Loucy (cell line): ENCODE data around the gene PACRG.

Experiments
- CTCF ChIP-seq: fragments of 200-600 bp; sonication (generic); conservative IDR thresholded peaks from 2 replicates; pipeline ENCODE4 v1.5.1; 2014; ENCODE audit warnings: mild to moderate bottlenecking, antibody characterized with exemption, low read length
- EZH2phosphoT487 ChIP-seq: fragments of 200-600 bp; IDR thresholded peaks from 2 replicates; pipeline ENCODE4 v1.6.1; 2018; ENCODE audit warnings: antibody characterized with exemption, mild to moderate bottlenecking, moderate library complexity, borderline replicate concordance

GRCh38 chr6:162829013-162829742 is 101.4 kb downstream of the PACRG start:
- TF ChIP-seq CTCF (no peak), EZH2phosphoT487 (no peak)
